ENCODE measurements around the gene BCO2. TPM values are rescaled to one million over a fixed set of nuclear protein-coding genes. Genes with fewer than 3 reads are reported as not detected.
"Not testable (repeated sequence)": the region's sequence is repeated elsewhere in the genome, so short reads cannot be mapped to it uniquely, and the experiment has no call there.

BCO2 gene
- total RNA-seq, 1 donor from 2014 or later = 3.6 TPM

GRCh38 chr11:112156956-112157766, 18.2 kb upstream of the BCO2 start:
- H3K27ac Mint-ChIP-seq = no peak overlapping the region
- H3K4me1 Mint-ChIP-seq (ENCODE audit: low read depth) = peaks cover 6% of the 10 kb centered on the region
- no peaks in the 10 kb centered on the region for H3K27me3 Mint-ChIP-seq
- no peak for DNase-seq (ENCODE audit: low spot score, unreplicated experiment)
- H3K36me3 Mint-ChIP-seq (ENCODE audit: insufficient read depth) = no peaks in the 10 kb centered on the region
- no peak for TF ChIP-seq CTCF (IDR thresholded peaks at IDR 0.05; ENCODE audit: unreplicated experiment)
- no peak overlapping the region for H3K4me3 Mint-ChIP-seq (ENCODE audit: low read depth)
- no peaks in the 10 kb centered on the region for H3K9me3 Mint-ChIP-seq (ENCODE audit: low read depth)

- no peaks in the 10 kb centered on the region for H3K27me3 Mint-ChIP-seq
- no peak overlapping the region for H3K4me3 Mint-ChIP-seq (ENCODE audit: low read depth)
- no peak overlapping the region for H3K27ac Mint-ChIP-seq
- no peak for TF ChIP-seq CTCF (IDR thresholded peaks at IDR 0.05; ENCODE audit: unreplicated experiment)
- no peaks in the 10 kb centered on the region for H3K9me3 Mint-ChIP-seq (ENCODE audit: low read depth)
- H3K4me1 Mint-ChIP-seq (ENCODE audit: low read depth) = peaks cover 10% of the 10 kb centered on the region
- H3K36me3 Mint-ChIP-seq (ENCODE audit: insufficient read depth) = no peaks in the 10 kb centered on the region
- no peak for DNase-seq (ENCODE audit: low spot score, unreplicated experiment)
These were observed 15.9 kb upstream of the BCO2 start for GRCh38 chr11:112159098-112160065.

- no peaks in the 10 kb centered on the region for H3K36me3 Mint-ChIP-seq (ENCODE audit: insufficient read depth)
- H3K9me3 Mint-ChIP-seq (ENCODE audit: low read depth) = no peaks in the 10 kb centered on the region
- no peak for TF ChIP-seq CTCF (IDR thresholded peaks at IDR 0.05; ENCODE audit: unreplicated experiment)
- DNase-seq (ENCODE audit: low spot score, unreplicated experiment) = no peak
- H3K27me3 Mint-ChIP-seq = no peaks in the 10 kb centered on the region
- no peak overlapping the region for H3K4me3 Mint-ChIP-seq (ENCODE audit: low read depth)
- peaks cover 14% of the 10 kb centered on the region for H3K4me1 Mint-ChIP-seq (ENCODE audit: low read depth)
- H3K27ac Mint-ChIP-seq = no peak overlapping the region
These were observed 15.0 kb upstream of the BCO2 start for GRCh38 chr11:112160091-112160848.

GRCh38 chr11:112161012-112161411, 14.3 kb upstream of the BCO2 start:
- Mint-ChIP-seq H3K9me3 (ENCODE audit: low read depth) (no peaks in the 10 kb centered on the region), H3K27me3 (no peaks in the 10 kb centered on the region), H3K27ac (no peak overlapping the region), H3K4me3 (ENCODE audit: low read depth) (no peak overlapping the region), H3K36me3 (ENCODE audit: insufficient read depth) (no peaks in the 10 kb centered on the region), H3K4me1 (ENCODE audit: low read depth) (peaks cover 14% of the 10 kb centered on the region)
- TF ChIP-seq CTCF (IDR thresholded peaks at IDR 0.05; ENCODE audit: unreplicated experiment) = no peak
- no peak for DNase-seq (ENCODE audit: low spot score, unreplicated experiment)

- peaks cover 11% of the 10 kb centered on the region for H3K4me1 Mint-ChIP-seq (ENCODE audit: low read depth)
- not testable (repeated sequence) for H3K36me3 Mint-ChIP-seq (ENCODE audit: insufficient read depth); H3K9me3 Mint-ChIP-seq (ENCODE audit: low read depth); H3K27me3 Mint-ChIP-seq; H3K27ac Mint-ChIP-seq; DNase-seq (ENCODE audit: low spot score, unreplicated experiment); H3K4me3 Mint-ChIP-seq (ENCODE audit: low read depth)
These were observed 13.1 kb upstream of the BCO2 start for GRCh38 chr11:112162200-112162599.
